Measurements from ENCODE around the gene NCOA7. TPM values are rescaled to one million over a fixed set of nuclear protein-coding genes. Genes with fewer than 3 reads are reported as not detected.

NCOA7 gene
- total and polyA plus RNA-seq, 9 of the 15 experiments (the other 6 are each of a cell fraction or from before 2014, with no cell fraction given) = 5.8 to 14.6 (median 9.3) TPM

GRCh38 chr6:125742024-125742423, 48.7 kb upstream of the NCOA7 start:
- Histone ChIP-seq H3K27me3 (ENCODE audit: control insufficient read depth in 2 of 2, insufficient read depth in 2 of 2, low read length in 2 of 2) (peaks cover 16 to 20% of the 10 kb centered on the region in 2 experiments; a peak in 4 of 5 replicates), H3K36me3 (ENCODE audit: control insufficient read depth, insufficient read depth, low read length) (no peaks in the 10 kb centered on the region), H3K9ac (ENCODE audit: insufficient read depth in 1 of 2, low read depth in 2 of 2, low read length in 2 of 2) (no peak overlapping the region), H3K27ac (ENCODE audit: extremely low read depth, low read depth, low read length) (no peak overlapping the region), H3K9me3 (replicated peaks; ENCODE audit: control insufficient read depth, insufficient read depth, low read depth, low read length) (no peaks in the 10 kb centered on the region), H3K4me1 (replicated peaks in 1 of 2; ENCODE audit: control insufficient read depth in 2 of 2, insufficient read depth in 2 of 2, low read length in 2 of 2) (no peaks in the 10 kb centered on the region; a peak in 3 of 5 replicates), H4K20me1 (replicated peaks; ENCODE audit: control insufficient read depth, insufficient read depth, low read length) (no peaks in the 10 kb centered on the region), H3K4me3 (no peak overlapping the region), H3K79me2 (ENCODE audit: control insufficient read depth, insufficient read depth, low read length) (no peaks in the 10 kb centered on the region), H3K9me1 (ENCODE audit: control insufficient read depth, insufficient read depth, low read length) (no peaks in the 10 kb centered on the region), H2AFZ (ENCODE audit: low read depth, low read length) (no peak overlapping the region), H3K4me2 (ENCODE audit: insufficient read depth, low read length) (no peak overlapping the region)
- ChIA-PET POLR2A (interaction anchor here (1.1 to 1.2 kb wide), 2 partner anchors 12 to 18 kb away, joined by 3 to 4 read pairs; no protein-coding TSS in a partner anchor), CTCF (ENCODE audit: low intra/inter-chr PET ratio) (no interaction called here)
- FAIRE-seq (no peak), DNase-seq (ENCODE audit: extremely low read depth in 1 of 4, low spot score in 3 of 4) (no peak), ATAC-seq (no peak)
- intact Hi-C loops (cut with micrococcal nuclease) = no loop called here
- TF ChIP-seq ZNF239 (CRISPR knock-in tag; IDR thresholded peaks at IDR 0.05) (peak; percentile 18; the same call in 1 of the 2 replicates), CHCHD3 (CRISPR knock-in tag; IDR thresholded peaks at IDR 0.05) (no peak), RNF219 (CRISPR knock-in tag; IDR thresholded peaks at IDR 0.05) (no peak)
- BruUV-seq (replicated peaks) = no TSS peak
- 18% methylated on average over 2 of the region's 2 CpGs for whole genome bisulfite sequencing (ENCODE audit: insufficient coverage, low coverage, missing lambda C conversion rate)
- in situ Hi-C loops (cut with MboI) = no loop called here
